Ammon's horn (tissue), 1 donor: ENCODE results near the gene PARP15.
"Not testable (repeated sequence)": the region's sequence is repeated elsewhere in the genome, so short reads cannot be mapped to it uniquely, and the experiment has no call there.

ENCODE experiments used
- DNase-seq: peaks from one replicate; pipeline ENCODE4 v3.0.0-alpha.2; 2016; ENCODE audit warnings: low spot score

PARP15 gene

DNA sequence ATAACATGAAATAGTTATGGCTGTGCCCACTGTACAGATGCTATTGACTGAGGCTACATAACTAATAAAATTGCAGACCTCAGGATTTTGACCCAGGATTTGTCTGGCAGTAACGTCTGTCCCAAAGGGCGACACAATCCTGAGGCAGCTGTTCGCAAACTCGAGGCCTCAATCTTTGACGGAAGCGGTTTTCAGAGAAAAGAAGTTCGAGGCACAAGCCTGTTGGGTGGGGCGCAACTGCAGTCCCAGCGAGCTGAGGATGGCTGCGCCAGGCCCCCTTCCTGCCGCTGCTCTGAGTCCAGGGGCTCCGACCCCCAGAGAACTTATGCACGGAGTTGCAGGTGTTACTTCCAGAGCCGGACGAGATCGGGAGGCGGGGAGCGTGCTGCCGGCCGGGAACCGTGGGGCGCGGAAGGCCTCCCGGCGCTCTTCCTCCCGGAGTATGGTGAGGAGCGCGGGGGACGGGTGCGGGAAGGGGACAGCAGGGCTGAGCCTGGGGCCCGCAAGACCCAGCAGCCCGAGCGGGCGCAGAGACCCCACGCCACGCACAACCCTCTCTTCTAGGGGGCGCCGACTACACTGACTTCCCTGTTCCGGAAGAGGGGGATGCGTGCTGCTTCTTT lies at the start of gene PARP15:
TSS of gene PARP15 (plus strand) at position 242 of the 623 bp plus-strand sequence. CDS start at position 260, 18 bp downstream.
- DNase-seq, result no peak

DNA sequence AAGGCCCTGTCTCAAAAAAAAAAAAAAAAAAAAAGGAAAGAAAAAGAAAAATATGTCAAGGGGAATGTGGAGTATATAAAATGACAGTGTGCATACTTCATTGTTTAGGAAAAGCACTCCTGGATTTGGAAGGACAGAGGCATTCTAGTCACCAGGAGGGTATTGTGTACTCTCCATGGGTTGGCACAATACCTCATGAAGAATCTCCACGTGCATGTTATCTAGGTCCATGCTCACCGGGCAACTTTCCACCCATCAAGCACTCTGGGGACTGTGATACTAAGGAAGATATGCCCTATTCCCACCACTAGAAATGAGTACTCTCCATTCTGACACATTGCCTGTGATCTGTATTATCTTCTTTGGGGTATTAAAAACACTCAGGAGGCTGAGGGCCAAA lies 47.3 kb upstream of the PARP15 start:
- DNase-seq, result no peak

DNA sequence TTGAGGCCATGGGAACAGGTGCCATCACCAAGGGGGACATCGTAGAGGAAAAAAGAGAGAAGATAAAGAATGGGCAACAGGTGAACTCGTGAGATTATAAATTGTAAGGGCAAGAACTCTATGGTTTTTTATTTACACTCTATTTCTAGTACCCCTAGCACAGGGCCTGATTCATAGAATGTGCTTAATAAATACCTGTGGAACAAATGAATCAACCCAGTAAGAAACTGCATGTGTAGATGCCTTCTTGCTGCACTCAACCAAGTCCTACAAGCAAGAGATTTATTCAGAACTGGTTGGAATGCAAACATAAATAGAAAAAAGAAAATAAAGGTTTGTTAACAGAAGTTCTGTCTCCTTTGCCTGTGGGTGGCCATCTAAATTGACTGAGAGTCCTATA lies 44.0 kb upstream of the PARP15 start:
- no peak for DNase-seq

DNA sequence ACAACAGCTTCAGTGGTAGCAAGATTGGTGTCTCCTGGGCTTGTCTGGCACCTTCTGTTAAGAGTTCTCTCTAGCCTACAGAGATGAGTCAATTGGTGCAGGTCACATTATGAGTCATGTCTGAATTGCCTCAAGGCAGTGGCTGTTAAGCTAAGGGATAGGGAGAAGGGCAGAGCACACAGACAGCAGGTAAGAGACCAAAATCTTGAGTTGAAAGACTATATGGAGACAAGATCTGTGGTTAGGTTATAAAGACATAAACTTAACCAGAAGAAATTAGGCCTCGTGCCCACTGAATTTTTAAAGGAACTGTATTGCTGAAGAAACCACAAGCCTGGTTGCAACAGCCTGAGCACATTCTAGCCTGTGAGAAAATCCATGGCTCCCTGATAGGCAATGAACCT lies 43.5 kb upstream of the PARP15 start:
- DNase-seq, result no peak

DNA sequence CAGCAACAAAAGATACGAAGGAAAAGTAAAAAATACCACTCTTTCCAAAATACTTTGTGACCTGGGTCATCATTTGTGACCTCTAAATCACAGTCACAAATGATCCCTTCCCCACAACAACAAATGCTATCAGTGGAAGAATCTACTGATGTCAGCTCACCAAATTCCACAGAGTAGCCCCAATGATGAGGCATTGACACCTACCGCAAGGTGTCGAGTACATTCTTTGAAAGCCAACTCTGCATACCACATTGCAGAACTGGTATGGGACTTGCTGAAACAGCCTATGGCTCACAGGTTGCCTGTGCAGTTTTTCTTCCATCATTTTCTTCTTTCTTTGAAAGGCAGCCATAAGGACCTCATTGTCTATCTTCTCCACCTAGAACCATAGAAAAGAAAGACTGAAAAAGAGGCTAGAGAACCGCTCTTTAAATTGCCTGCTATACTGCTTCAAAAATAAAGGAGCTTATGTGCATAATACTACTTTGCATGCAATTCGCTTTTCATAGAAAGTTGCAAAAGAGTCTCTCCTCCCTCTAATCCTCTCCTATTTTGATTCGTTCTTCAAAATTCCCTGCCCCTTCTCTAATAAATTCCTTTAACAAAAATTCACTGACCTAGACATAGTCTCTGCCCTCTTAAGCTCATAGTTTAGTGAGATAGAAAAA lies 41.4 kb upstream of the PARP15 start:
- no peak for DNase-seq

DNA sequence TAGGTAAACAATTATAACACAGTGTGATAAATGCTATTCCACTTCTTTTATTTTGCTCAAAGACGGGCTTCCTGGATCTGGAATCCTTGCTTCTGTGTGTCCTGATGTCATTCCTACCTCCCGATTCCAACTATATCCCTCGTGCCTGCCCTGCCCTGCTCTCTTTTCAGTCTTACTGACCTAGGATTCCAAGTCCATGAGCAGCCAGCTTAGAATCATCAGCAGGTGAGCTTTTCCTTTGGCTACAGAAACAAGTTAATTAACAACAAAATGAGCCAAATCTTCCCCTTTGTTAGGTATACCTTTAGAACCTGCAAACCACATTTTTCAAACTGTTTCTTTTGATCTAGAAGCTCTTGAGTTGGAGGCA lies 40.8 kb upstream of the PARP15 start:
- no peak for DNase-seq

DNA sequence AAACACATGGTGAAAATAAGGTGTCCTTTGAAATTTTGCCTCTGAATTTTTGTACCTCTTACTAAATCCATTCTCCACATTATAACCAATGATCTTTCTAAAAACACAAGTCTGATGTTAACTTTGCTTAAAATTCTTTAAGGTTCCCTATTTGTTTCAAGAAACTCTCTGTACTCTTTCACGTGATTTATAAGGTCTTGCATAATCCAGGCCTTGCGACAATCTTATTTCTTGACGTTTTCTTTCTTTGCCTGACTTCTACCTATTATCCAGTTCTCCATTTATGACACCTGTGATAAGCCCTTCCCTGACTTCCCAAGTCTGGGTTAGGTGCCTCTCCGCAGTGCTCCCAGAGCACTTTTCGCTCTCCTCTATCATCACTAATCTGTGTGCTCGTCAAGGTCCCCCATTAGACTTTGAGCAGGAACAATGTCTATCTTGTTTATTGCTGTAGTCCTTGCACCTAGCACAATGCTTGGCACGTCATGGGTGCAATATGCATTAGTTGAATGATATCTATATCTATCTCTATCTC lies 38.4 kb upstream of the PARP15 start:
- DNase-seq, result no peak

DNA sequence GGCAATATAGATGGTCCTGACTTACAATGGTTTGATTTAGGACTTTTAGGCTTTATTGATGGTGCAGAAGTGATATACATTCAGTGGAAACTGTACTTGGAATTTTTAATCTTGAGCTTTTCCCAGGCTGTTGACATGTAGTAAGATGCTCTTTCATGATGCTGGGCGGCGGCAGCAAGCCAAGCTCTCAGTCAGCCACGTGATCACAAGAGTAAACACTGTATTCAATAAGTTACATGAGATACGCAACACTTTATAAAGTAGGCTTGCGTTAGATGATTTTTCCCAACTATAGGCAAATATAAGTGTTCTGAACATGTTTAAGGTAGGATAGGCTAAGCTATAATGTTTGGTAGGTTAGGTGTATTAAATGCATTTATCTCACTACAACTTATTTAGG lies 31.3 kb upstream of the PARP15 start:
- DNase-seq, result no peak

DNA sequence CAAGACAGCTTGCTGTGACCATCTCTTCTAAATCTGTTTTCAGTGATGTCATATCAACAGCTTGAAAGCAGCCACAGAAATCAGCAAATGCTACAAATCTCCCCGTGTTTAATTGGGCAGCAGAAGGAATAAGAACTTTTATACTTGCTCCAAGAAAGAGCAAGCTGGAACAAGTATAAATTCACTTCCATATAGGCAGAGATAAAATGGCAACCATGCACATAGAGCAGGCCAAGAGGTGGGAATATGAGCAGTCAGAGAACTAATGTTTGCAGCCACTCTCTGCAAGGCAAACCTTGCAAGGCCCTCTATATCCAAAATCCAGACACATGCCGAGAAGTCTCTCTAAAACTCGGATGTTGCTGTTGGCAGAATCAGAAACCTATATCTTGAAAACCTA lies 29.4 kb upstream of the PARP15 start:
- DNase-seq, result no peak

DNA sequence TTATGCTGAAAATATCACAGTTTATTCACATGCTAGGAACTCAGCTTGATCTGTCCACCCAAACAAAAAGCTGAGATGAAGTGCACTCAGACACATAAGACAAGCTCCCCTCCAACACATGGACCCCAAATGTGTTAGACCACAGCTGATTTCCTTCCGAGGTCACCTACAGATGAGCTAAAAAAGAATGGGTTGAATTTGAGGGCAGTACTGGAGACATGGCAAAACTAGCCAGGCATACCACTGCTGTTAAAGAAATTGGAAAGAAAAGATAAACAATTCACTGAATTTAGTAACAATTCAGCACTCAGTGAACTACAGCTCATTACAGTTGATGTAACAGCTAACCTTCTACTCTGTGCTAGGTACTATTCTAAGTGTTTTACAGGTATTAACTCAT lies 28.8 kb upstream of the PARP15 start:
- DNase-seq, result no peak

DNA sequence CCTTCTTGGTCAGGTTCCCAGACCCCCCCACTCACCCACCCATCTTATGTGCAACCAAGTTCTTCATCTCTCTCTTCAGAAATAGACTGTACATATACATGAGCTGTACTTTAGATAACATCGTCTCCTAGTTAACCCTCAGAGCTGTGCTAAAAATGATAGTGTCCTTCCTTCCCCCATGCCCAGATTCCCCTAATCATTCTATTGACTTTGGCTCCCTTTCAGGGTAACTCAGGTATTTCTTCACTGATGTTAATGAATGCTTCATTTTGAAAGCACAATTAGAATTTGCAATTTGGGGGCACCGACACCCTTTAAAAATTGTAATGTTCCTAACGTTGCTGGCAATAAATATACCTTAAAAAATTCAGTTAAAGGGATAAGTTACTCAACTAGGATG lies 24.3 kb upstream of the PARP15 start:
- no peak for DNase-seq

DNA sequence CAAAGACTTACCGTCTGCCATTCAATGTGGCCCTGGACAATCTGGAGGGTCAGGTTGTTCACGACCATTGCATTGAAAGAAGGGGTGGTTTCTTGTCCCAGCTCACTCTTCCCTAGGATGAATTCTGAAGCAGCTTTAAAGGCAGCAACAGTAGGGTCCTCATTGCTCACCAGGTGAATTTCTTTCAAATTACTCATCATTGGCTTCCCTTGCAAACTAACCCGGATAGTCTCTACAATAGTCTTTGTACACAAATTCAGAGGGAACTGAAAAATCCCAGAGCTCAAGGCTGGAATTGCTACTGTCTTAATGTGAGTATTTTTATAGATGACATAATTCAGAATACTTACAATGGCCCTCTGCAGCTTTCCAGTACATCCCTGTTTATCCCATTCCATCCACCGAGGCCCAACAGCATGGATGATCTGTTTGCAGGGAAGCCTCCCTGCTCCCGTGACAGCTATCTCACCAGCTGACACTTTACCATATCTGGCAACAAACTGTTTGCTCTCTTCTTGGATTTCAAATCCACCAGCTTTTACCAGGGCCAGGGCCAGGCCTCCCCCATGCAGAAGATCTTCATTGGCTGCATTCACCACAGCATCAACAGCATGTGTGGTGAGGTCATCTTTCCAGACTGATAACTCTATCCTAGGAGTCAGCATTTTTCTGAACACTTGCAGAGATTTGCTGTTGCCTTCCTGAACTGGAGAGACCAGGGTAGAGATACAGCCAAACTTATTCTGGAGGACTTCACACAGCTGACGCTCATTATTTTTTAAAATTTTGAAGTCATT lies 22.0 kb upstream of the PARP15 start:
- DNase-seq, result no peak

DNA sequence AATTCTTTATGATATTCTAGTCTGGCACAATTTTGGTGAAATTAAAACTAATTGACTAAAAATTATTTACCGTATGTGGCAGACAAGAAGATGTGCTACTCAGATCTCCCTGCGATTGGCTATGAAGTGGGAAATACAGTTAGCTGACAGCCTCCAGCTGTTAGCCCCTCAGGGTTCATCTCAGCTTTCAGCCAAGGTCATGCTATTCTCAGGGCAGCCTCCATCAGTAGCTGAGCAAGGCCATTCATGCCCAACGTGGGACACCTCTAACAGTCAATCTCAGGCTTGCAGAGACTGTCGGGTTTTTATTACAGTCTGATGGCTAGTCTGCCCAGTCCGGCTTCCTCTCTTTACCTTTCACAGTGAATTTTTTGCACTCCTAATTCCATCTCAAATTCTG lies 20.1 kb upstream of the PARP15 start:
- DNase-seq, result no peak

DNA sequence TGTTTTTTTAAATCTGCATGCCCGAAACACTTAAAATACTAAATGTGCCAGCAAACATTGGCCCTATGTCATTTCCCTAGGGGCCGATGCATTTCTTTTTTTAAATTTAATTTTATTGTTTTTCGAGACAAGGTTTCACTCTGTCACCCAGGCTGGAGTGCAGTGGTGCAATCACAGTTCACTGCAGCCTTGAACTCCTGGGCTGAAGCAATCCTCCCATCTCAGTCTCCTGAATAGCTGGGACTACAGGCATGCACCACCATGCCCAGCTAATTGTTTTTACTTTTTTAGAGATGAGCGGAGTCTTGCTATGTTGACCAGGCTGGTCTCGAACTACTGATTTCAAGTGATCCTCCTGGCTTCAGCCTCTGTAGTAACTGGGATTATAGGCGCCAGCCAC lies 18.8 kb upstream of the PARP15 start:
- DNase-seq, result no peak

DNA sequence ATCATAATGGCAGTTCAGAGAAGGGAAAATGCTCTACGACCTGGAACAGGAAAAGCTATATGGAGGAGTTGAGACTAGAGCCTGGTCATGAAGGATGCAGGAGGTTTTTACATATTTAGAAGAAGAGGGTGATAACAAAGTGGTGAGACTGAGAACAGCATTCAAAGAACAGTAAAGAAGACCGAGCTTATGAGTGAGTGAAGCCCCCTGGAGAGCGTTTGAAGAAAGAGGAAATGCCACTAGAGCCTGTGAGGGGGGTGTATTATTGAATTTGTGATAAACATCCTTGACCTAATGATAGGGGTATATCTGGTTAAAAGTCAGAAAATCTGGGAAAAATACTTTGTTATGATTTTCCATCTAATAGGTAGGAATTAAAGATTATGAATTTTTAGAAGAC lies 17.5 kb upstream of the PARP15 start:
- DNase-seq, result no peak

DNA sequence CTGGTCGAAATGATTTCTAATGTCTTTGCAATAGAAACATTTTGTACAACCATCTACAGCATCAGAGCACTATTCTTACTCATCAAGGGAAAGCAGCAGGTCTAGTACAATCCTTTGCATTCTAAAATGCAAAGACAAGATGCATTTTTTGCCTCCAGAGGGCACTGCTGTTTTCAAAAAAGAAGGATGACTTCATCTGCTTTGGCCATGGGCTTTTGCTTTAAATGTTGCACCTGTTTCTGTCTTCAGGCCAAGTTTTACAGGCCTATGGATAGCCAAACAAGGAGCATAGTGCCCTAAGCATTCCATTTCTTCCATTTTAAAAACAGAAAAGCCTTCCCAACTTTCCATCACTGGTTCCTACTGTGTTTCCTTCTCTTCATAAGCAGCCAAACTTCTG lies 16.8 kb upstream of the PARP15 start:
- DNase-seq, result peak; percentile 23

DNA sequence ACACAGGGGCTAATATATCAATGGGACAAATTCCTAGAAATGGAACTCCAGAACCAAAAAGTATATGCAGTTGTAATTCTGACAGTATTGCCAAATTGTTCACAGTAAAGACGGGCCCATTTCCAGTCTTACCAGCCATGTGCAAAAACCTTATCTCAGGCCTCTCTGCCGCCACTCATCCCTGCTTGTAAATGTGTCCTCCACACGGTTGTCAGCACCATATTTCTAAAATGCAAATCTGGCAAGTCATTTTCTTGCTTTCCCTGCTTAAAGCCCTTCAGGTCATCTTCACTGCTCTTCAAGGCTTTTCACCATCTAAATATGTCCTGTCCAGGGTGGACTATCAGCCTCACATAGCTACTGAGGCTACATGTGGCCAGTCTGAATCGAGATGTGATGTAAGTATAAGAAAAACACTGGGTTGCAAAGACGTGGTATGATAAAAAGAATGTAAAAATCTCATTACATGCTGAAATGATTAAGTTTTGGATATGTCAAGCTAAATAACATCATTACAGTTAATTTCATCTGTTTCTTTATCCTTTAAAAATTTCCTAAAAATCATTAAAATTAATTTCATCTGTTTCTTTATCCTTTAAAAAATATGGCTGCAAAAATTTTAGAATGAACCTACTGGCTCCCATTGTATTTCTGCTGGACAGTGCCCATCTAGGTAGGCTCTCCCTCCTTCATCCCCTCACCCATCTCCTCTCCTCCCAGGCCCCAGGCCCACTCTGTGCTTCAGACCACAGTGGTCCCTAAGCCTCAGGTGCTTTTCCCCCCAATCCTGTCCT lies 14.3 kb upstream of the PARP15 start:
- DNase-seq, result no peak

DNA sequence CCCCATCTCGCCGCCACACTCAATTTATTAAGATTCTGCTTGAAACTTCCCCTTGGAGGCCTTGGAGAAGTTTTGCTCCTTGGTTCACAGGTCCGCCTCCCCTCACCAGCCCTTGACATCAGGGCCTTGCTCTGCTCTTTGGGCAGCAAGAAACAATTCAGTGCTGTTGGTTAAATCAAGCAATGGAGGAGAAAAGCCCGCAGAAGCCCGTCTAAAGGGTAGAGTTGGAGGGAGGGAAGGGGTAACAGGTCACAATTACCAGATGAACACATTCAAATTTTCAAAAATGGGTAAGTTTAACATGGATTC lies 13.8 kb upstream of the PARP15 start:
- DNase-seq, result no peak

DNA sequence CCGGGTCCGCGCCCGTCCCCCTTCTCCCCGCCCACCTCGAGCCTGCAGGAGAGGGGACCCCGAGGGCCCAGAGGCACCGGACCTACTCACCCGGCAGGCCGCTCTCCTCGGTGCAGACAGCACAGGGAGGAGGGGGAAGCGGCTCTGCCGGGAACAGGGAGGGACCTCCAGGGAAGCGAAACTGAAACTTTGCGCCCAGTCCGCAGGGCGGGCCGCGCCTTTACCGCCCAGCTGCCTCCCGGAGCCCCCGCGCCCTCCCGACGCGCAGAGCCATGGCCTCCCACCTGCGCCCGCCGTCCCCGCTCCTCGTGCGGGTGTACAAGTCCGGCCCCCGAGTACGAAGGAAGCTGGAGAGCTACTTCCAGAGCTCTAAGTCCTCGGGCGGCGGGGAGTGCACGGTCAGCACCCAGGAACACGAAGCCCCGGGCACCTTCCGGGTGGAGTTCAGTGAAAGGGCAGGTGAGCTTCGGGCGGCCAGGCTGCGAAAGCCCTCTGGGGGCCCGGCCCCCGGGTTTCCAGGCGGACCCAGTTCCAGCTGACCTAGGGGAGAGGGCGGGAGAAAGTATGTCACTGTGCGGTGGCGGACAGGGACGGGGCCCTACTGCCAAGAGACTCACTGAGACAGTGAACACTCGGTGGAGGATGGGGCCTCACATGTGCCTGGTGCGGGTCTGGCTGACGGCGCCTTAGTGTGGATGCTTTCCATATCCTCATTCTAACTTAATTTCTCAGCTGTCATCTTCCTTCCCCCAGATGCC lies 13.1 kb upstream of the PARP15 start, which contains the start of the genes DTX3L and PARP9:
TSS of gene DTX3L (plus strand) at position 184 of the 758 bp plus-strand sequence. CDS start at position 273, 89 bp downstream.
TSS of gene PARP9 (minus strand) at position 146 of the 758 bp plus-strand sequence. CDS start 4,680 bp downstream, outside the sequence.
- peak; percentile 79 for DNase-seq

DNA sequence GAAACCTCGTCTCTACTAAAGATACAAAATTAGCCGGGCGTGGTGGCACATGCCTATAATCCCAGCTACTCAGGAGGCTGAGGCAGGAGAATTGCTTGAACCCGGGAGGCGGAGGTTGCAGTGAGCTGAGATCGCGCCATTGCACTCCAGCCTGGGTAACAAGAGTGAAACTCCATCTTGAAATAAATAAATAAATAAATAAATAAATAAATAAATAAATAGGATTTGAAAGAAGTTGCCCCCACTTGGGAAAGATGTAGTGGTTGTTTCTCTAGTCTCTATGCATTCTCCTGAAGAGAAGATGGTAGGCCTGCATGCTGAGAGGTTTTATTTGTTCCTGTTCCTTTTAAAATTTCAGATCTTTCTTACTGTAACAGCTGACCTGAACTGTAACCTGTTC lies 9.3 kb upstream of the PARP15 start:
- DNase-seq, result not testable (repeated sequence)

DNA sequence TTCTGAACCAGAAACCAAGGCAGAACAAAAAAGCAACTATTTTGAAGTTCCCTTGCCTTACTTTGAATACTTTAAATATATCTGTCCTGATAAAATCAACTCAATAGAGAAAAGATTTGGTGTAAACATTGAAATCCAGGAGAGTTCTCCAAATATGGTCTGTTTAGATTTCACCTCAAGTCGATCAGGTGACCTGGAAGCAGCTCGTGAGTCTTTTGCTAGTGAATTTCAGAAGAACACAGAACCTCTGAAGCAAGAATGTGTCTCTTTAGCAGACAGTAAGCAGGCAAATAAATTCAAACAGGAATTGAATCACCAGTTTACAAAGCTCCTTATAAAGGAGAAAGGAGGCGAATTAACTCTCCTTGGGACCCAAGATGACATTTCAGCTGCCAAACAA lies 8.7 kb upstream of the PARP15 start:
- DNase-seq, result no peak
